ENCODE results near the gene SPRR1B. TPM values are rescaled to one million over a fixed set of nuclear protein-coding genes. Genes with fewer than 3 reads are reported as not detected.
"Not testable (repeated sequence)": the region's sequence is repeated elsewhere in the genome, so short reads cannot be mapped to it uniquely, and the experiment has no call there.

Gene SPRR1B
- total RNA-seq, 2 experiments from 2014 or later = not detected

GRCh38 chr1:153011235-153011758 lies 19.7 kb upstream of the SPRR1B start:
- H3K4me3 Mint-ChIP-seq = not testable (repeated sequence)

GRCh38 chr1:153021829-153022228 lies 9.2 kb upstream of the SPRR1B start:
- H3K27me3 Mint-ChIP-seq (ENCODE audit: low read depth) = peaks cover 15% of the 10 kb centered on the region
- POLR2A ChIA-PET; H3K9me3 Mint-ChIP-seq (ENCODE audit: insufficient read depth); CTCF ChIA-PET; H3K4me3 Mint-ChIP-seq; DNase-seq; H3K36me3 Mint-ChIP-seq (ENCODE audit: low read depth); H3K27ac Mint-ChIP-seq; H3K4me1 Mint-ChIP-seq (ENCODE audit: low read depth); ATAC-seq: not testable (repeated sequence)

More at GRCh38 chr1:153011235-153011758, 19.7 kb upstream of the SPRR1B start:
- H3K27ac Mint-ChIP-seq; CTCF ChIA-PET; ATAC-seq; H3K9me3 Mint-ChIP-seq (ENCODE audit: insufficient read depth); DNase-seq; H3K27me3 Mint-ChIP-seq (ENCODE audit: low read depth); H3K36me3 Mint-ChIP-seq (ENCODE audit: low read depth); POLR2A ChIA-PET; H3K4me1 Mint-ChIP-seq (ENCODE audit: low read depth): not testable (repeated sequence)

- H3K36me3 Mint-ChIP-seq (ENCODE audit: low read depth); CTCF ChIA-PET; POLR2A ChIA-PET: not testable (repeated sequence)
Observed at GRCh38 chr1:153022340-153022739, 8.7 kb upstream of the SPRR1B start.

GRCh38 chr1:153023109-153023508 lies 7.9 kb upstream of the SPRR1B start:
- ChIA-PET CTCF (no interaction called here), POLR2A (no interaction called here)
- Mint-ChIP-seq H3K9me3 (ENCODE audit: insufficient read depth) (no peaks in the 10 kb centered on the region), H3K27me3 (ENCODE audit: low read depth) (peaks cover 15% of the 10 kb centered on the region), H3K4me3 (no peak overlapping the region), H3K4me1 (ENCODE audit: low read depth) (no peaks in the 10 kb centered on the region), H3K27ac (no peak overlapping the region), H3K36me3 (ENCODE audit: low read depth) (no peaks in the 10 kb centered on the region)
- ATAC-seq = no peak
- no peak for DNase-seq

More at GRCh38 chr1:153022340-153022739, 8.7 kb upstream of the SPRR1B start:
- DNase-seq; H3K4me1 Mint-ChIP-seq (ENCODE audit: low read depth); H3K9me3 Mint-ChIP-seq (ENCODE audit: insufficient read depth); H3K4me3 Mint-ChIP-seq; ATAC-seq; H3K27ac Mint-ChIP-seq: not testable (repeated sequence)
- peaks cover 15% of the 10 kb centered on the region for H3K27me3 Mint-ChIP-seq (ENCODE audit: low read depth)

GRCh38 chr1:153024413-153024812 lies 6.6 kb upstream of the SPRR1B start:
- Mint-ChIP-seq H3K27ac (no peak overlapping the region), H3K4me3 (no peak overlapping the region), H3K27me3 (ENCODE audit: low read depth) (peaks cover 15% of the 10 kb centered on the region), H3K36me3 (ENCODE audit: low read depth) (no peaks in the 10 kb centered on the region), H3K9me3 (ENCODE audit: insufficient read depth) (no peaks in the 10 kb centered on the region), H3K4me1 (ENCODE audit: low read depth) (no peaks in the 10 kb centered on the region)
- no peak for DNase-seq
- ATAC-seq = no peak
- POLR2A ChIA-PET = no interaction called here
- CTCF ChIA-PET = no interaction called here

GRCh38 chr1:153025797-153026196 lies 5.2 kb upstream of the SPRR1B start:
- ChIA-PET CTCF (no interaction called here), POLR2A (no interaction called here)

GRCh38 chr1:153028766-153029165 lies 2.2 kb upstream of the SPRR1B start:
- Mint-ChIP-seq H3K36me3 (ENCODE audit: low read depth) (no peaks in the 10 kb centered on the region), H3K27me3 (ENCODE audit: low read depth) (peaks cover 4% of the 10 kb centered on the region), H3K4me3 (no peak overlapping the region), H3K27ac (no peak overlapping the region), H3K4me1 (ENCODE audit: low read depth) (no peaks in the 10 kb centered on the region), H3K9me3 (ENCODE audit: insufficient read depth) (no peaks in the 10 kb centered on the region)
- no peak for ATAC-seq
- CTCF ChIA-PET = no interaction called here
- DNase-seq = no peak
- POLR2A ChIA-PET = no interaction called here

More at GRCh38 chr1:153025797-153026196, 5.2 kb upstream of the SPRR1B start:
- H3K36me3 Mint-ChIP-seq (ENCODE audit: low read depth) = no peaks in the 10 kb centered on the region
- DNase-seq (no peak), ATAC-seq (no peak)
- no peaks in the 10 kb centered on the region for H3K4me1 Mint-ChIP-seq (ENCODE audit: low read depth)
- no peak overlapping the region for H3K4me3 Mint-ChIP-seq
- no peaks in the 10 kb centered on the region for H3K9me3 Mint-ChIP-seq (ENCODE audit: insufficient read depth)
- peaks cover 11% of the 10 kb centered on the region for H3K27me3 Mint-ChIP-seq (ENCODE audit: low read depth)
- no peak overlapping the region for H3K27ac Mint-ChIP-seq

GRCh38 chr1:153032073-153032472 lies 1.1 kb downstream of the SPRR1B start:
- Mint-ChIP-seq H3K4me1 (ENCODE audit: low read depth) (no peaks in the 10 kb centered on the region), H3K36me3 (ENCODE audit: low read depth) (no peaks in the 10 kb centered on the region), H3K27me3 (ENCODE audit: low read depth) (peaks cover 8% of the 10 kb centered on the region), H3K4me3 (no peak overlapping the region), H3K27ac (no peak overlapping the region), H3K9me3 (ENCODE audit: insufficient read depth) (no peaks in the 10 kb centered on the region)
- CTCF ChIA-PET = no interaction called here
- POLR2A ChIA-PET = no interaction called here
- DNase-seq = no peak
- no peak for ATAC-seq

- no peak for ATAC-seq
- Mint-ChIP-seq H3K9me3 (ENCODE audit: insufficient read depth) (no peaks in the 10 kb centered on the region), H3K4me1 (ENCODE audit: low read depth) (no peaks in the 10 kb centered on the region), H3K36me3 (ENCODE audit: low read depth) (no peaks in the 10 kb centered on the region), H3K27me3 (ENCODE audit: low read depth) (peaks cover 10% of the 10 kb centered on the region), H3K27ac (no peak overlapping the region), H3K4me3 (no peak overlapping the region)
- POLR2A ChIA-PET = no interaction called here
- DNase-seq = no peak
- CTCF ChIA-PET = no interaction called here
Observed at GRCh38 chr1:153032677-153033308, 1.8 kb downstream of the SPRR1B start.

- peaks cover 10% of the 10 kb centered on the region for H3K27me3 Mint-ChIP-seq (ENCODE audit: low read depth)
- DNase-seq = no peak
- ChIA-PET POLR2A (no interaction called here), CTCF (no interaction called here)
- H3K4me1 Mint-ChIP-seq (ENCODE audit: low read depth) = no peaks in the 10 kb centered on the region
- ATAC-seq = no peak
- no peaks in the 10 kb centered on the region for H3K9me3 Mint-ChIP-seq (ENCODE audit: insufficient read depth)
- H3K4me3 Mint-ChIP-seq = no peak overlapping the region
- no peaks in the 10 kb centered on the region for H3K36me3 Mint-ChIP-seq (ENCODE audit: low read depth)
- no peak overlapping the region for H3K27ac Mint-ChIP-seq
Observed at GRCh38 chr1:153035211-153035610, 4.2 kb downstream of the SPRR1B start.

- CTCF ChIA-PET = no interaction called here
- Mint-ChIP-seq H3K4me3 (no peak within 1 kb of the TSS), H3K36me3 (ENCODE audit: low read depth) (no peaks in the 10 kb centered on the region)
Observed at GRCh38 chr1:153040950-153041631, 10.1 kb downstream of the SPRR1B start, which contains the start of gene SPRR2D. SPRR2D (minus strand) TSS chr1:153041120; CDS start chr1:153040346, 774 bp downstream.

GRCh38 chr1:153049211-153049610 lies 18.2 kb downstream of the SPRR1B start:
- DNase-seq (no peak), ATAC-seq (no peak)
- Mint-ChIP-seq H3K27me3 (ENCODE audit: low read depth) (peaks cover 8% of the 10 kb centered on the region), H3K27ac (no peak overlapping the region), H3K36me3 (ENCODE audit: low read depth) (no peaks in the 10 kb centered on the region), H3K9me3 (ENCODE audit: insufficient read depth) (no peaks in the 10 kb centered on the region), H3K4me3 (no peak overlapping the region), H3K4me1 (ENCODE audit: low read depth) (no peaks in the 10 kb centered on the region)
- ChIA-PET POLR2A (interaction anchor here (0.6 kb wide), 1 partner anchor 75 kb away, joined by 3 read pairs; no protein-coding TSS in a partner anchor), CTCF (no interaction called here)

More at GRCh38 chr1:153040950-153041631, 10.1 kb downstream of the SPRR1B start, which contains the start of gene SPRR2D:
- Mint-ChIP-seq H3K9me3 (ENCODE audit: insufficient read depth) (no peaks in the 10 kb centered on the region), H3K27me3 (ENCODE audit: low read depth) (peaks cover 14% of the 10 kb centered on the region), H3K4me1 (ENCODE audit: low read depth) (no peaks in the 10 kb centered on the region), H3K27ac (no peak within 1 kb of the TSS)
- ATAC-seq (no peak), DNase-seq (no peak)
- POLR2A ChIA-PET = no interaction called here
